SK-N-SH treated with all-trans-retinoic acid at 6 μM for 48 hours (cell line): Measurements from ENCODE around the gene MAP3K7CL.

ENCODE experiments used
- ATAC-seq: fragments of 200-7000 bp; cut with Tn5 transposase; 3 replicates; pipeline ENCODE4 v1.9.1; 2020; ENCODE audit warnings: mild to moderate bottlenecking, moderate library complexity
- ARNTL ChIP-seq: fragments of 450-650 bp; formaldehyde crosslinking; IDR thresholded peaks from 2 replicates; pipeline ENCODE4 v1.5.0; 2020; ENCODE audit warnings: low read depth, mild to moderate bottlenecking, moderate library complexity, borderline replicate concordance
- BACH2 ChIP-seq: fragments of 250-450 bp; sonication (Bioruptor Pico); IDR thresholded peaks from 2 replicates; pipeline ENCODE4 v1.9.0; 2021; ENCODE audit warnings: mild to moderate bottlenecking, borderline replicate concordance
- CSDC2 ChIP-seq: fragments of 250-450 bp; sonication (Bioruptor Pico); IDR thresholded peaks from 2 replicates; pipeline ENCODE4 v1.5.0; 2020; ENCODE audit warnings: mild to moderate bottlenecking, moderate library complexity
- ESRRG ChIP-seq: fragments of 250-450 bp; sonication (Bioruptor Pico); IDR thresholded peaks from 2 replicates; pipeline ENCODE4 v1.6.1; 2021; ENCODE audit warnings: mild to moderate bottlenecking
- GLIS3 ChIP-seq: fragments of 250-450 bp; sonication (Bioruptor Pico); IDR thresholded peaks from 2 replicates; pipeline ENCODE4 v1.5.0; 2020; ENCODE audit warnings: mild to moderate bottlenecking, moderate library complexity
- ISL1 ChIP-seq: fragments of 250-450 bp; sonication (Bioruptor Pico); IDR thresholded peaks from 2 replicates; pipeline ENCODE4 v2.1.2; 2022; ENCODE audit warnings: mild to moderate bottlenecking, moderate library complexity
- OSR1 ChIP-seq: fragments of 250-450 bp; sonication (Bioruptor Pico); IDR thresholded peaks from 2 replicates; pipeline ENCODE4 v1.8.0; 2022; ENCODE audit warnings: moderate library complexity, mild to moderate bottlenecking, inconsistent platforms
- PPARA ChIP-seq: fragments of 250-450 bp; sonication (Bioruptor Pico); IDR thresholded peaks from 2 replicates; pipeline ENCODE4 v1.5.0; 2020; ENCODE audit warnings: mild to moderate bottlenecking, borderline replicate concordance
- RARB ChIP-seq: fragments of 250-450 bp; sonication (Bioruptor Pico); IDR thresholded peaks from 2 replicates; pipeline ENCODE4 v1.8.0; 2021; ENCODE audit warnings: mild to moderate bottlenecking, moderate library complexity
- SNAI2 ChIP-seq: fragments of 250-450 bp; sonication (Bioruptor Pico); IDR thresholded peaks from 2 replicates; pipeline ENCODE4 v1.5.0; 2020; ENCODE audit warnings: mild to moderate bottlenecking, moderate library complexity
- TCF4 ChIP-seq: fragments of 250-450 bp; sonication (Bioruptor Pico); IDR thresholded peaks from 2 replicates; pipeline ENCODE4 v1.8.0; 2021; ENCODE audit warnings: mild to moderate bottlenecking, moderate library complexity, borderline replicate concordance
- TOX ChIP-seq: fragments of 250-450 bp; sonication (Bioruptor Pico); IDR thresholded peaks from 2 replicates; pipeline ENCODE4 v1.8.0; 2021; ENCODE audit warnings: mild to moderate bottlenecking, moderate library complexity, borderline replicate concordance
- ZC3H10 ChIP-seq: fragments of 250-450 bp; sonication (Bioruptor Pico); IDR thresholded peaks from 2 replicates; pipeline ENCODE4 v1.5.1; 2021; ENCODE audit warnings: mild to moderate bottlenecking, moderate library complexity
- ZFP30 ChIP-seq: fragments of 450-650 bp; formaldehyde crosslinking; IDR thresholded peaks from 2 replicates; pipeline ENCODE4 v1.5.0; 2022; ENCODE audit warnings: mild to moderate bottlenecking, moderate library complexity
- ZNF565 ChIP-seq: fragments of 450-650 bp; formaldehyde crosslinking; conservative IDR thresholded peaks from 2 replicates; pipeline ENCODE4 v1.5.0; 2020; ENCODE audit warnings: low read depth, mild to moderate bottlenecking, moderate library complexity
- ZNF70 ChIP-seq: fragments of 450-650 bp; formaldehyde crosslinking; IDR thresholded peaks from 2 replicates; pipeline ENCODE4 v1.5.0; 2020; ENCODE audit warnings: mild to moderate bottlenecking, moderate library complexity
- ZNF8 ChIP-seq: fragments of 450-650 bp; formaldehyde crosslinking; IDR thresholded peaks from 2 replicates; pipeline ENCODE4 v1.5.0; 2020; ENCODE audit warnings: mild to moderate bottlenecking, moderate library complexity
- TF ChIP-seq, protein P1 (sequence below): fragments of 250-450 bp; sonication (Bioruptor Pico); IDR thresholded peaks from 2 replicates; pipeline ENCODE4 v1.5.1; 2020; ENCODE audit warnings: low read depth, mild to moderate bottlenecking, moderate library complexity
- TF ChIP-seq, protein P2 (sequence below): fragments of 250-450 bp; sonication (Bioruptor Pico); IDR thresholded peaks from 2 replicates; pipeline ENCODE4 v1.8.0; 2021; ENCODE audit warnings: low read depth, mild to moderate bottlenecking, moderate library complexity, borderline replicate concordance
- TF ChIP-seq, protein P3 (sequence below): fragments of 250-450 bp; sonication (Bioruptor Pico); IDR thresholded peaks from 2 replicates; pipeline ENCODE4 v1.8.0; 2020; ENCODE audit warnings: mild to moderate bottlenecking, moderate library complexity, borderline replicate concordance
- TF ChIP-seq, protein P4 (sequence below): fragments of 250-450 bp; sonication (Bioruptor Pico); IDR thresholded peaks from 2 replicates; pipeline ENCODE4 v1.5.0; 2020; ENCODE audit warnings: mild to moderate bottlenecking, moderate library complexity
- TF ChIP-seq, protein P5 (sequence below): fragments of 250-450 bp; sonication (Bioruptor Pico); IDR thresholded peaks from 2 replicates; pipeline ENCODE4 v1.5.1; 2021; ENCODE audit warnings: mild to moderate bottlenecking, moderate library complexity

MAP3K7CL gene

DNA sequence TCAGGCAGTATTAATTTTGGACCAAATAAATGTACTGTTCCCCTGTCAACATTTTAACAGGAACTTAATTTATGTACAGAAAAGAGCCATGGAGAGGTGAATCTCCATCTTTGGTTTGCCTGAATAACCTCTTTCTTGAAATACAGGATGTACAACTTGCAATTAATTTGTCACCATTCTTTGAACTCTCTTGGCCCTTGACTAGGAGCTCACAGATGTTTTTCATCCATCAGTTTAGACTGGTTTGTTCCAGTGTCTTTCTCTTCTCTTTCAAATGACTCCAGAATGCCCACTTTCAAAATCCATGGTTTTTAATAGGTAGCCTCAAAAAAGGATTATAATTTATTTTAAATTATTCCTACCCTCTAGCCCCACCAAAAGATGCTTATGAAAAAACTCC is 5.0 kb downstream of the MAP3K7CL start:
- TF ChIP-seq OSR1 (CRISPR knock-in tag) (no peak), PPARA (CRISPR knock-in tag) (no peak), ZNF565 (CRISPR knock-in tag) (no peak), GLIS3 (CRISPR knock-in tag) (no peak), ISL1 (CRISPR knock-in tag) (no peak), SNAI2 (CRISPR knock-in tag) (no peak), ARNTL (CRISPR knock-in tag) (no peak), BACH2 (CRISPR knock-in tag) (no peak), ZFP30 (CRISPR knock-in tag) (no peak), TCF4 (CRISPR knock-in tag) (no peak), ESRRG (CRISPR knock-in tag) (no peak), ZC3H10 (no peak), ZNF70 (no peak), RARB (CRISPR knock-in tag) (no peak), TOX (CRISPR knock-in tag) (no peak), ZNF8 (CRISPR knock-in tag) (no peak)
- TF ChIP-seq, protein P1, sequence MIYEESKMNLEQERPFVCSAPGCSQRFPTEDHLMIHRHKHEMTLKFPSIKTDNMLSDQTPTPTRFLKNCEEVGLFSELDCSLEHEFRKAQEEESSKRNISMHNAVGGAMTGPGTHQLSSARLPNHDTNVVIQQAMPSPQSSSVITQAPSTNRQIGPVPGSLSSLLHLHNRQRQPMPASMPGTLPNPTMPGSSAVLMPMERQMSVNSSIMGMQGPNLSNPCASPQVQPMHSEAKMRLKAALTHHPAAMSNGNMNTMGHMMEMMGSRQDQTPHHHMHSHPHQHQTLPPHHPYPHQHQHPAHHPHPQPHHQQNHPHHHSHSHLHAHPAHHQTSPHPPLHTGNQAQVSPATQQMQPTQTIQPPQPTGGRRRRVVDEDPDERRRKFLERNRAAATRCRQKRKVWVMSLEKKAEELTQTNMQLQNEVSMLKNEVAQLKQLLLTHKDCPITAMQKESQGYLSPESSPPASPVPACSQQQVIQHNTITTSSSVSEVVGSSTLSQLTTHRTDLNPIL, result no peak
- TF ChIP-seq, protein P2, sequence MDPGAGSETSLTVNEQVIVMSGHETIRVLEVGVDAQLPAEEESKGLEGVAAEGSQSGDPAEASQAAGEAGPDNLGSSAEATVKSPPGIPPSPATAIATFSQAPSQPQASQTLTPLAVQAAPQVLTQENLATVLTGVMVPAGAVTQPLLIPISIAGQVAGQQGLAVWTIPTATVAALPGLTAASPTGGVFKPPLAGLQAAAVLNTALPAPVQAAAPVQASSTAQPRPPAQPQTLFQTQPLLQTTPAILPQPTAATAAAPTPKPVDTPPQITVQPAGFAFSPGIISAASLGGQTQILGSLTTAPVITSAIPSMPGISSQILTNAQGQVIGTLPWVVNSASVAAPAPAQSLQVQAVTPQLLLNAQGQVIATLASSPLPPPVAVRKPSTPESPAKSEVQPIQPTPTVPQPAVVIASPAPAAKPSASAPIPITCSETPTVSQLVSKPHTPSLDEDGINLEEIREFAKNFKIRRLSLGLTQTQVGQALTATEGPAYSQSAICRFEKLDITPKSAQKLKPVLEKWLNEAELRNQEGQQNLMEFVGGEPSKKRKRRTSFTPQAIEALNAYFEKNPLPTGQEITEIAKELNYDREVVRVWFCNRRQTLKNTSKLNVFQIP (CRISPR knock-in tag), result no peak
- TF ChIP-seq, protein P3, sequence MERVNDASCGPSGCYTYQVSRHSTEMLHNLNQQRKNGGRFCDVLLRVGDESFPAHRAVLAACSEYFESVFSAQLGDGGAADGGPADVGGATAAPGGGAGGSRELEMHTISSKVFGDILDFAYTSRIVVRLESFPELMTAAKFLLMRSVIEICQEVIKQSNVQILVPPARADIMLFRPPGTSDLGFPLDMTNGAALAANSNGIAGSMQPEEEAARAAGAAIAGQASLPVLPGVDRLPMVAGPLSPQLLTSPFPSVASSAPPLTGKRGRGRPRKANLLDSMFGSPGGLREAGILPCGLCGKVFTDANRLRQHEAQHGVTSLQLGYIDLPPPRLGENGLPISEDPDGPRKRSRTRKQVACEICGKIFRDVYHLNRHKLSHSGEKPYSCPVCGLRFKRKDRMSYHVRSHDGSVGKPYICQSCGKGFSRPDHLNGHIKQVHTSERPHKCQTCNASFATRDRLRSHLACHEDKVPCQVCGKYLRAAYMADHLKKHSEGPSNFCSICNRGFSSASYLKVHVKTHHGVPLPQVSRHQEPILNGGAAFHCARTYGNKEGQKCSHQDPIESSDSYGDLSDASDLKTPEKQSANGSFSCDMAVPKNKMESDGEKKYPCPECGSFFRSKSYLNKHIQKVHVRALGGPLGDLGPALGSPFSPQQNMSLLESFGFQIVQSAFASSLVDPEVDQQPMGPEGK (CRISPR knock-in tag), result no peak
- TF ChIP-seq, protein P4, sequence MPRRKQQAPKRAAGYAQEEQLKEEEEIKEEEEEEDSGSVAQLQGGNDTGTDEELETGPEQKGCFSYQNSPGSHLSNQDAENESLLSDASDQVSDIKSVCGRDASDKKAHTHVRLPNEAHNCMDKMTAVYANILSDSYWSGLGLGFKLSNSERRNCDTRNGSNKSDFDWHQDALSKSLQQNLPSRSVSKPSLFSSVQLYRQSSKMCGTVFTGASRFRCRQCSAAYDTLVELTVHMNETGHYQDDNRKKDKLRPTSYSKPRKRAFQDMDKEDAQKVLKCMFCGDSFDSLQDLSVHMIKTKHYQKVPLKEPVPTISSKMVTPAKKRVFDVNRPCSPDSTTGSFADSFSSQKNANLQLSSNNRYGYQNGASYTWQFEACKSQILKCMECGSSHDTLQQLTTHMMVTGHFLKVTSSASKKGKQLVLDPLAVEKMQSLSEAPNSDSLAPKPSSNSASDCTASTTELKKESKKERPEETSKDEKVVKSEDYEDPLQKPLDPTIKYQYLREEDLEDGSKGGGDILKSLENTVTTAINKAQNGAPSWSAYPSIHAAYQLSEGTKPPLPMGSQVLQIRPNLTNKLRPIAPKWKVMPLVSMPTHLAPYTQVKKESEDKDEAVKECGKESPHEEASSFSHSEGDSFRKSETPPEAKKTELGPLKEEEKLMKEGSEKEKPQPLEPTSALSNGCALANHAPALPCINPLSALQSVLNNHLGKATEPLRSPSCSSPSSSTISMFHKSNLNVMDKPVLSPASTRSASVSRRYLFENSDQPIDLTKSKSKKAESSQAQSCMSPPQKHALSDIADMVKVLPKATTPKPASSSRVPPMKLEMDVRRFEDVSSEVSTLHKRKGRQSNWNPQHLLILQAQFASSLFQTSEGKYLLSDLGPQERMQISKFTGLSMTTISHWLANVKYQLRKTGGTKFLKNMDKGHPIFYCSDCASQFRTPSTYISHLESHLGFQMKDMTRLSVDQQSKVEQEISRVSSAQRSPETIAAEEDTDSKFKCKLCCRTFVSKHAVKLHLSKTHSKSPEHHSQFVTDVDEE (CRISPR knock-in tag), result no peak
- TF ChIP-seq, all 23 proteins: peak for 0
- ATAC-seq, result no peak

DNA sequence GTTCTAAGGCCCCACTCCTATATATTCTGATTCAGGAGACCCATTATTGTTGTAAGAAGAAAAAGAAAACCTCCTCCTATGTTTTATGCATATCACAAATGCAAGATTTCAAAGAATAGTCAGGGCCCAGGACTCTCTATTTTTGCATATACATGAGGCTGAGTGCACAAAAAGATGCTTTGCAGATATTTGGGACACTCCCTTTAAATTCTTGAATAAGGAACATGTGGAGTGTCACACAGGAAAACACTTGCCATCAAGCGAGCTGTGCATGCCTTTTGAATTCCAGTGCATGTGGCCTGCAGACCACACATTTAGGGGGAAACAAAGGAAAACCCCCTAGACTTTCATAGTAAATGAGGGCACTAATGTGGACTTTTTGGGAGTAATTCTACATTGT is 5.6 kb downstream of the MAP3K7CL start:
- TF ChIP-seq, protein P4 (CRISPR knock-in tag), result no peak
- TF ChIP-seq ISL1 (CRISPR knock-in tag) (no peak), PPARA (CRISPR knock-in tag) (no peak), SNAI2 (CRISPR knock-in tag) (no peak), CSDC2 (CRISPR knock-in tag) (no peak), ZNF8 (CRISPR knock-in tag) (no peak), ZC3H10 (no peak), TCF4 (CRISPR knock-in tag) (no peak), BACH2 (CRISPR knock-in tag) (no peak)
- TF ChIP-seq, protein P2 (CRISPR knock-in tag), result no peak
- TF ChIP-seq, protein P5, sequence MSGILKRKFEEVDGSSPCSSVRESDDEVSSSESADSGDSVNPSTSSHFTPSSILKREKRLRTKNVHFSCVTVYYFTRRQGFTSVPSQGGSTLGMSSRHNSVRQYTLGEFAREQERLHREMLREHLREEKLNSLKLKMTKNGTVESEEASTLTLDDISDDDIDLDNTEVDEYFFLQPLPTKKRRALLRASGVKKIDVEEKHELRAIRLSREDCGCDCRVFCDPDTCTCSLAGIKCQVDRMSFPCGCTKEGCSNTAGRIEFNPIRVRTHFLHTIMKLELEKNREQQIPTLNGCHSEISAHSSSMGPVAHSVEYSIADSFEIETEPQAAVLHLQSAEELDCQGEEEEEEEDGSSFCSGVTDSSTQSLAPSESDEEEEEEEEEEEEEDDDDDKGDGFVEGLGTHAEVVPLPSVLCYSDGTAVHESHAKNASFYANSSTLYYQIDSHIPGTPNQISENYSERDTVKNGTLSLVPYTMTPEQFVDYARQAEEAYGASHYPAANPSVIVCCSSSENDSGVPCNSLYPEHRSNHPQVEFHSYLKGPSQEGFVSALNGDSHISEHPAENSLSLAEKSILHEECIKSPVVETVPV, result no peak
- ATAC-seq, result no peak
